ENCODE data around the gene SPTLC2.

SPTLC2 gene

GRCh38 chr14:77620222-77620870 lies 3.9 kb upstream of the SPTLC2 start:
- no peak for ATAC-seq
- TF ChIP-seq ZFP30 (CRISPR knock-in tag; IDR thresholded peaks at IDR 0.05) = no peak
- no peak for TF ChIP-seq PPARA (CRISPR knock-in tag; IDR thresholded peaks at IDR 0.05; ENCODE audit: borderline replicate concordance)
- no peak for TF ChIP-seq ZC3H10 (CRISPR knock-in tag; IDR thresholded peaks at IDR 0.05)
- TF ChIP-seq ZNF70 (CRISPR knock-in tag; IDR thresholded peaks at IDR 0.05) = no peak
- TF ChIP-seq ZNF565 (CRISPR knock-in tag; conservative IDR thresholded peaks at IDR 0.05; ENCODE audit: low read depth) = no peak
- no peak for TF ChIP-seq GLIS3 (CRISPR knock-in tag; IDR thresholded peaks at IDR 0.05)
- TF ChIP-seq, protein P1, sequence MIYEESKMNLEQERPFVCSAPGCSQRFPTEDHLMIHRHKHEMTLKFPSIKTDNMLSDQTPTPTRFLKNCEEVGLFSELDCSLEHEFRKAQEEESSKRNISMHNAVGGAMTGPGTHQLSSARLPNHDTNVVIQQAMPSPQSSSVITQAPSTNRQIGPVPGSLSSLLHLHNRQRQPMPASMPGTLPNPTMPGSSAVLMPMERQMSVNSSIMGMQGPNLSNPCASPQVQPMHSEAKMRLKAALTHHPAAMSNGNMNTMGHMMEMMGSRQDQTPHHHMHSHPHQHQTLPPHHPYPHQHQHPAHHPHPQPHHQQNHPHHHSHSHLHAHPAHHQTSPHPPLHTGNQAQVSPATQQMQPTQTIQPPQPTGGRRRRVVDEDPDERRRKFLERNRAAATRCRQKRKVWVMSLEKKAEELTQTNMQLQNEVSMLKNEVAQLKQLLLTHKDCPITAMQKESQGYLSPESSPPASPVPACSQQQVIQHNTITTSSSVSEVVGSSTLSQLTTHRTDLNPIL (CRISPR knock-in tag; IDR thresholded peaks at IDR 0.05; ENCODE audit: low read depth) = no peak
- TF ChIP-seq CSRNP3 (CRISPR knock-in tag; IDR thresholded peaks at IDR 0.05) = no peak
- no peak for TF ChIP-seq PATZ1 (CRISPR knock-in tag; IDR thresholded peaks at IDR 0.05; ENCODE audit: borderline replicate concordance)
- no peak for TF ChIP-seq BACH2 (CRISPR knock-in tag; IDR thresholded peaks at IDR 0.05; ENCODE audit: borderline replicate concordance)
- TF ChIP-seq CSDC2 (CRISPR knock-in tag; IDR thresholded peaks at IDR 0.05) = no peak
- TF ChIP-seq, protein P2, sequence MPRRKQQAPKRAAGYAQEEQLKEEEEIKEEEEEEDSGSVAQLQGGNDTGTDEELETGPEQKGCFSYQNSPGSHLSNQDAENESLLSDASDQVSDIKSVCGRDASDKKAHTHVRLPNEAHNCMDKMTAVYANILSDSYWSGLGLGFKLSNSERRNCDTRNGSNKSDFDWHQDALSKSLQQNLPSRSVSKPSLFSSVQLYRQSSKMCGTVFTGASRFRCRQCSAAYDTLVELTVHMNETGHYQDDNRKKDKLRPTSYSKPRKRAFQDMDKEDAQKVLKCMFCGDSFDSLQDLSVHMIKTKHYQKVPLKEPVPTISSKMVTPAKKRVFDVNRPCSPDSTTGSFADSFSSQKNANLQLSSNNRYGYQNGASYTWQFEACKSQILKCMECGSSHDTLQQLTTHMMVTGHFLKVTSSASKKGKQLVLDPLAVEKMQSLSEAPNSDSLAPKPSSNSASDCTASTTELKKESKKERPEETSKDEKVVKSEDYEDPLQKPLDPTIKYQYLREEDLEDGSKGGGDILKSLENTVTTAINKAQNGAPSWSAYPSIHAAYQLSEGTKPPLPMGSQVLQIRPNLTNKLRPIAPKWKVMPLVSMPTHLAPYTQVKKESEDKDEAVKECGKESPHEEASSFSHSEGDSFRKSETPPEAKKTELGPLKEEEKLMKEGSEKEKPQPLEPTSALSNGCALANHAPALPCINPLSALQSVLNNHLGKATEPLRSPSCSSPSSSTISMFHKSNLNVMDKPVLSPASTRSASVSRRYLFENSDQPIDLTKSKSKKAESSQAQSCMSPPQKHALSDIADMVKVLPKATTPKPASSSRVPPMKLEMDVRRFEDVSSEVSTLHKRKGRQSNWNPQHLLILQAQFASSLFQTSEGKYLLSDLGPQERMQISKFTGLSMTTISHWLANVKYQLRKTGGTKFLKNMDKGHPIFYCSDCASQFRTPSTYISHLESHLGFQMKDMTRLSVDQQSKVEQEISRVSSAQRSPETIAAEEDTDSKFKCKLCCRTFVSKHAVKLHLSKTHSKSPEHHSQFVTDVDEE (CRISPR knock-in tag; IDR thresholded peaks at IDR 0.05) = no peak
- no peak for TF ChIP-seq ARNTL (CRISPR knock-in tag; IDR thresholded peaks at IDR 0.05; ENCODE audit: borderline replicate concordance, low read depth)
- no peak for TF ChIP-seq POU6F1 (CRISPR knock-in tag; IDR thresholded peaks at IDR 0.05; ENCODE audit: borderline replicate concordance, low read depth)
- TF ChIP-seq RARB (CRISPR knock-in tag; IDR thresholded peaks at IDR 0.05) = no peak
- TF ChIP-seq ZFP3 (CRISPR knock-in tag; IDR thresholded peaks at IDR 0.05) = no peak
- no peak for TF ChIP-seq ESRRG (CRISPR knock-in tag; IDR thresholded peaks at IDR 0.05)
- TF ChIP-seq SNAI2 (CRISPR knock-in tag; IDR thresholded peaks at IDR 0.05) = no peak
- no peak for TF ChIP-seq OSR1 (CRISPR knock-in tag; IDR thresholded peaks at IDR 0.05)
- no peak for TF ChIP-seq TOX (CRISPR knock-in tag; IDR thresholded peaks at IDR 0.05; ENCODE audit: borderline replicate concordance)

GRCh38 chr14:77618381-77618970 lies 2.0 kb upstream of the SPTLC2 start:
- ATAC-seq = no peak
- TF ChIP-seq ISL1 (CRISPR knock-in tag; IDR thresholded peaks at IDR 0.05) (no peak), ARNTL (CRISPR knock-in tag; IDR thresholded peaks at IDR 0.05; ENCODE audit: borderline replicate concordance, low read depth) (no peak), ESRRG (CRISPR knock-in tag; IDR thresholded peaks at IDR 0.05) (no peak), RARB (CRISPR knock-in tag; IDR thresholded peaks at IDR 0.05) (no peak), GLIS3 (CRISPR knock-in tag; IDR thresholded peaks at IDR 0.05) (no peak), TOX (CRISPR knock-in tag; IDR thresholded peaks at IDR 0.05; ENCODE audit: borderline replicate concordance) (no peak), POU6F1 (CRISPR knock-in tag; IDR thresholded peaks at IDR 0.05; ENCODE audit: borderline replicate concordance, low read depth) (no peak), ZC3H10 (CRISPR knock-in tag; IDR thresholded peaks at IDR 0.05) (no peak), TCF4 (CRISPR knock-in tag; IDR thresholded peaks at IDR 0.05; ENCODE audit: borderline replicate concordance) (no peak), PATZ1 (CRISPR knock-in tag; IDR thresholded peaks at IDR 0.05; ENCODE audit: borderline replicate concordance) (no peak)
- TF ChIP-seq, protein P2 (CRISPR knock-in tag; IDR thresholded peaks at IDR 0.05) = no peak
